CD4-positive, alpha-beta T cell treated with Interferon gamma for 1 hour (primary cell): Measurements from ENCODE around the gene RPL36.
"Not testable (repeated sequence)": the region's sequence is repeated elsewhere in the genome, so short reads cannot be mapped to it uniquely, and the experiment has no call there.

ENCODE experiments used
- DNase-seq: peaks from one replicate; pipeline ENCODE4 v3.0.0-alpha.2; 2020

Gene RPL36

DNA sequence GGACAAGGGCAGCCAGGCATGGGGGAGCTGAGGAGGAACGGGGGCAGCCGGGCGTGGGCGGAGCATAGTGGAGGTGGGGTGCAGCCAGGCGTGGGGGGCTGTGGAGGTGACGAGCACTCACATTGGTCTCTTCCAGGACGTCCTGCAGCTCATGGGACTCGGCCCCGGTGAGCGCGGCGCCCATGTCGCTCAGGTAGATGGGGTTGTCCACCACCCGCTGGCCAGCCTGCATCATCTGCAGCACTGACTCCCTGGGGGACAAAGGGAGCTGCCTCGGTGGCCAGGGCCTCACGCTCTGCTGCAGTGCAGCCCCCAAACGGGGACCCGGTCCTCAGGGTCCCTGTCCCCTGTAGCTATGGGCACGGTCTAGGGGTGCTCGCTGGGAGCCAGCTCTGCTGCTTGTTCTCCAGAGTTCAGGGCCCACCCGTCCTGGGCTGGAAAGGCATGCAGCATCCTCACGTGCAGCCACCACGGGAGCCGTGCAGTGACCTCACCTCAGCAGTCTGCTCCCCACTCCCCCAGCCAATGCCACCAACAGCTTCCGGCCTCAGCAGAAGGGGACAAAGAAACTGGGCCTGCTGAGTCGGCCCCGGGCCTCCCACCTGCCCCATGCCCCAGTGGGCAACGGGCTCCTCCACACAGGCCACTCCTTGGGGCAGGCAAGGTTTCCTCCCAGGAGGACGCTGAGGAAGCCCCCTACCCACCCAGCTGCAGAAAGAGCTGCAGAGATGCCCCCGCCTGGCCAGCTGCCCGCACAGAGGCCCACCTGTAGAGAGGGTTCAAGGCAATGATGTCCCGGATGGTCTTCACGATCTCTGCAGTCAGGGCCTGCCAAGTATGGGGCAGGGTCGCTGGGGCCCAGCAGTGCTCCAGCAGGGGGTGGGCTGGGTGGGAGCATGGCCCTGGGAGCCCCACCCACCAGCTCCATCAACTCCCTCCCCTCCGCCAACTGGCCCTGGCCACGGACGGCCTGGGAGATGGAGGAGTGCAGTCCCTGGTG is 17.8 kb downstream of the RPL36 start:
- DNase-seq = no peak

DNA sequence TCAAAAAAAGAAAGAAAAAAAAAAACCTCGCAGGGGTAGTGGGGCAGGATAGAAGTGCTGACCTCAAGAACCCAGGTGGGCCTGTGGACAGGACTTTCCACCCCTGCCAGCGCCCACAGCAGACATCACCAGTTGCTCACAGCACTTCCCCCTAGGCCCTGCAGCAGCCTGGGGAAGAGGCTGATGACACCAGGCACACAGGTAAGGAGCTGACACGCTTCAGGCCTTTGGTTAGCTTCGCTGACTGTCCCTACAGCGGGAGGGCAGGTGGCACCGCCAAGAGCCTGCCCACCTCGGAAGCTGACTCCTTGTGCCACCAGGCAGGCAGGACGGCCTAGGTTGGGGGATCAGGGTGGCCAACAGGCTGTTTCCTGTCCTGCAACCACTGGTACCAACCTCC is 20.9 kb downstream of the RPL36 start:
- DNase-seq = no peak

- no peak for DNase-seq
These were observed 21.6 kb downstream of the RPL36 start for GRCh38 chr19:5711713-5712161.

DNA sequence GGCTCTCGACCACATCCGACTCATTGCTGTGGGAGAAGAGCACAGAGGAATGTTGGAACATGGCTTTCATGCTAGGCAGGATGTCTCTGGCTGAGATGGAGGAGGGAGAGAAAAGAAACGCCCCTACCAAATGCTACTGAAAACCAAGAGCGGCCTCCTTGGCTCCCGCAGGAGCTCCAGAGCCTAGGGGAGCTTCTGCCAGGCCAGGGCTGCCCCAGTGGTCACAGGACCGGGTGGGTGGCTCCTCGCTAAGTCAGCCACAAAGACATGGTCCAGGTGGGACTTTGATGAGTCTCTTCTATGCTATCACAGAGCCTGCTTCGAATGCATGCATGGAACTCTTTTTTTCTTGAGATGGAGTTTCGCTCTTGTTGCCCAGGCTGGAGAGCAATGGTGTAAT is 23.1 kb downstream of the RPL36 start:
- no peak for DNase-seq

DNA sequence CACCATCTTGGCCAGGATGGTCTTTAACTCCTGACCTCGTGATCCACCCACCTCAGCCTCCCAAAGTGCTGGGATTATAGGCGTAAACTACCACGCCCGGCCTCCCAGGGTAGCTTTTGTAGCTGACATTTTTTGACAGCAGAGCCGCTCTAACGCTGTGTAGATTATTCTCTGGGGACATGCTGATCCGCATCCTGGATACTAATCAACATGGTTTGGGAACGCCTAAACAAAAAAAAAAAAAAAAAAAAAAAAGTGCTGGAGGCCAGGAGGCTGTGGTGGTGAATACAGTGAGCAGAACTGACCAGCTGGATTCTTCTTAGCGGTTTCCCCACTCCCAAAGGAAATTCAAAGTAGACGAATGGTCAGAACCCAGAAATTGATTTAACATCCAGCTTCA is 24.7 kb downstream of the RPL36 start:
- DNase-seq = no peak

GRCh38 chr19:5717215-5717935 is 27.3 kb downstream of the RPL36 start:
- no peak for DNase-seq

DNA sequence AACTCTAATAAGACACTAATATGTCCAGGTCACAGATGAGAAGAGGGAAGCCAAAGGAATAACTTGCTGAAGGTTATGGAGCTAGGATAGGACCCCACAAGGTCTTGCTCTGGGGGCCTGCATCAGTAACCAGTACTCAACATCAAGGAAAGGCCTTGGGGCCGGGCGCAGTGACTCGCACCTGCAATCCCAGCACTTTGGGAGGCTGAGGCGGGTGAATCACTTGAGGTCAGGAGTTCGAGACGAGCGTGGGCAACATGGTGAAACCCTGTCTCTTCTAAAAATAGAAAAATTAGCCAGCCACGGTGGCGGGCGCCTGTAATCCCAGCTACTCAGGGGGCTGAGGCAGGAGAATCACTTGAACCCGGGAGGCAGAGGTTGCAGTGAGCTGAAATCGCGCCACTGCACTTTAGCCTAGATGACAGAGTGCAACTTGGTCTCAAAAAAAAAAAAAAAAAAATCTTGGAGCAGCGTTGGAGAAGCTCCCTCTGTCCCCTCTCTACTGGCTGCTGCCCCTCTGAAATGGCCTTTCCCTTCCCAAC is 28.0 kb downstream of the RPL36 start:
- DNase-seq = no peak

DNA sequence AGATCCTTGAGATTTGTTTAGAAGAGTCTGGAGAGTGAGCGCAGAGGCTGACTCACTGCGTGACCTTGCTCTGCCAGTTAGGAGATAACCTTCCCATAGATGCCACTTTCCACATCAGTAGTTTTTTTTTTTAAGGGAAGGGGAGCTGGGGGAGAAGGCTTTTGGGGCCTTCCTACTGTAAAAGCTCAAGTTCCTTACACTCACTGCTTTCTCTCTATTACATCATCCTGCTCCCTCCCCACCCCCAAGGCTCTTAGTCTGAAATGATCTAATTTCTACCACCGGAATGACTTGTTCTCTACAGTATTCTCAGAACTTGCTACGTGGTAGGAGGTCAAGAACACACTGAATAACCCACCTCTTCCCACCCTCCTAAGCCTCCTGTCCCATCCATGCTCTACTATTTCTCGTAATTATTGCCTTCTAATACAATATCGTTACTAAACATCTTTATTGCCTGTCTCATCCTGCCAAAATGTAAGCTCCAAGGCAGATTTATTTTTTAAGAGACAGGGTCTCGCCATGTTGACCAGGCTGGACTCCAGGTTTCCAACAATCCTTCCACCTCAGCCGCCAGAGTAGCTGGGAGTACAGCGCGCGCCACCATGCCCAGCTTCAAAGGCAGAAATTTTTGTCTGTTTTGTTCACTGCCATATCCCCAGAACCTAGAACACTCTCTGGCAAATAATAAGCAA is 28.6 kb downstream of the RPL36 start:
- no peak for DNase-seq

GRCh38 chr19:5719274-5719960 is 29.3 kb downstream of the RPL36 start:
- DNase-seq = no peak

DNA sequence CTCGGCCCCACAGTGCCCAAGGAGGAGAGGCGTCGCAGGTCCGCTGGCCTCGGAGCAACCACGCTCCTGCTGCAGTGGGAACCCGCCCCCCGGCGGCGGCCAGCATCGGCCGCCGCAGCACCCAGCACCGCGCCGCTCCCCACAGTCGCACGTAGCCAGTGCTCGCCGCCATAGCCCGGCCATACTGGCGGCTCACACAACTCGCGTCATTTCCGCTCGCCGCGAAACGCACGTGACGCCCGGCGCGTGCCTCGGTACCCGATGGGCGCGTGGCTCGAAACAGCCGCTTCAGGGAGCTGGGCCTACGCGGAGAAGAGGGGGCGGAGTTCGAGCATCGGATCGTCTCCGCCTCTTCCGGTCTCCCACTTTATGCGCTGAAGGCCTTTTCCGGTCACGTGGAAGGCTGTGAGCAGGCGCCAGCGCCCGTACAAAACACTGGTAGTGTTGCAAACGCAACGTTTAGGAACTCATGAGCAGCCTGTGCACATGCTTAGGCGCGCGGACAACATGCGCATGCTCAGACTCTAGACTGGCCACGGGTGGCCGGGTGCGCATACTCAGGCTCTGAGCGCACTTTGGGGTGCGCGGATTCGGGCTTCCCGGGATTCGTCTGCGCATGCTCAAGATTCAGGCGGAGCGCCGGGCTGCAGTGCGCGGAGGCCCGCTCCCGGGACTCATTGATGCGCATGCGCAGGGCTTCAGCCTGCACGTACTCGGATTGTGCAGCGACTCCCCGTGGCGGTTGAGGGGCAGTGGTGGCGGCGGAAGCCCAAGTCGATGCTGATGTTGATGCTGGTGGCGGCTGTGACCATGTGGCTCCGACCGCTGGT is 30.1 kb downstream of the RPL36 start, which contains the start of the genes CATSPERD and LONP1:
Gene CATSPERD, plus strand, starts transcription at position 677 of the 830 bp plus-strand sequence. Its CDS starts 101 bp downstream, at position 778.
Gene LONP1, minus strand, starts transcription at position 186 of the 830 bp plus-strand sequence. Its CDS starts 14 bp downstream, at position 172.
- peak; percentile 99 for DNase-seq

- no peak for DNase-seq
These were observed 37.5 kb downstream of the RPL36 start for GRCh38 chr19:5727453-5728050.

- DNase-seq = not testable (repeated sequence)
These were observed 43.1 kb downstream of the RPL36 start for GRCh38 chr19:5733172-5733571.

GRCh38 chr19:5738423-5738822 is 48.3 kb downstream of the RPL36 start:
- no peak for DNase-seq
